ENCODE measurements around the gene CEP19. TPM values are rescaled to one million over a fixed set of nuclear protein-coding genes. Genes with fewer than 3 reads are reported as not detected.

CEP19 gene
- polyA plus RNA-seq, 1 donor (not counting 4 experiments of a cell fraction or from before 2014, with no cell fraction given) = 3.1 TPM

GRCh38 chr3:196662711-196663571, 49.1 kb downstream of the CEP19 start:
- Histone ChIP-seq H3K79me2 (ENCODE audit: control insufficient read depth, insufficient read depth, low read length) (no peaks in the 10 kb centered on the region), H3K9ac (ENCODE audit: control insufficient read depth, extremely low read depth, insufficient read depth, low read length) (no peak overlapping the region), H3K36me3 (ENCODE audit: control insufficient read depth in 2 of 2, extremely low read depth in 1 of 2, insufficient read depth in 2 of 2, low read length in 2 of 2) (no peaks in the 10 kb centered on the region), H3K4me1 (ENCODE audit: control insufficient read depth, extremely low read depth, insufficient read depth, low read length) (no peaks in the 10 kb centered on the region), H3K9me1 (ENCODE audit: control insufficient read depth, extremely low read depth, insufficient read depth, low read length) (no peaks in the 10 kb centered on the region), H2AFZ (ENCODE audit: control insufficient read depth, low read length) (no peak overlapping the region), H3K4me3 (ENCODE audit: control insufficient read depth in 2 of 3, extremely low read depth in 1 of 3, insufficient read depth in 2 of 3, low read depth in 1 of 3, low read length in 3 of 3) (no peak overlapping the region), H3K27me3 (ENCODE audit: control insufficient read depth, extremely low read depth, insufficient read depth, low read length) (peaks cover 11% of the 10 kb centered on the region), H3K27ac (ENCODE audit: control insufficient read depth, insufficient read depth, low read length) (no peak overlapping the region), H4K20me1 (ENCODE audit: control insufficient read depth, extremely low read depth, insufficient read depth, low read length) (no peaks in the 10 kb centered on the region), H3K4me2 (ENCODE audit: control insufficient read depth, extremely low read depth, insufficient read depth, low read depth, low read length) (no peak overlapping the region), H3K9me3 (ENCODE audit: control insufficient read depth, low read depth, low read length) (no peaks in the 10 kb centered on the region)
- dilution Hi-C loops (cut with MboI; ENCODE audit: extremely low pct_ligation_motif_present, low sequenced_read_pairs) = no loop called here
- TF ChIP-seq EZH2 (IDR thresholded peaks at IDR 0.05; ENCODE audit: low read length) = no peak
- TF ChIP-seq CTCF (optimal IDR thresholded peaks at IDR 0.05 in 1 of 3, IDR thresholded peaks at IDR 0.05 in 1 of 3, conservative IDR thresholded peaks at IDR 0.05 in 1 of 3; ENCODE audit: extremely low read depth in 1 of 3, insufficient read depth in 2 of 3, low read length in 3 of 3) = no peak
- DNase-seq (ENCODE audit: low read depth, low spot score) = no peak
- FAIRE-seq = no peak

- no peaks in the 10 kb centered on the region for H3K4me1 ChIP-seq (ENCODE audit: control insufficient read depth, extremely low read depth, insufficient read depth, low read length)
- dilution Hi-C loops (cut with MboI; ENCODE audit: extremely low pct_ligation_motif_present, low sequenced_read_pairs) = no loop called here
- H3K4me2 ChIP-seq (ENCODE audit: control insufficient read depth, extremely low read depth, insufficient read depth, low read depth, low read length) = no peak overlapping the region
- no peaks in the 10 kb centered on the region for H3K9me3 ChIP-seq (ENCODE audit: control insufficient read depth, low read depth, low read length)
- peaks cover 11% of the 10 kb centered on the region for H3K27me3 ChIP-seq (ENCODE audit: control insufficient read depth, extremely low read depth, insufficient read depth, low read length)
- H3K9me1 ChIP-seq (ENCODE audit: control insufficient read depth, extremely low read depth, insufficient read depth, low read length) = no peaks in the 10 kb centered on the region
- no peak for DNase-seq (ENCODE audit: low read depth, low spot score)
- no peaks in the 10 kb centered on the region for H3K36me3 ChIP-seq (ENCODE audit: control insufficient read depth in 2 of 2, extremely low read depth in 1 of 2, insufficient read depth in 2 of 2, low read length in 2 of 2)
- H3K4me3 ChIP-seq (ENCODE audit: control insufficient read depth in 2 of 3, extremely low read depth in 1 of 3, insufficient read depth in 2 of 3, low read depth in 1 of 3, low read length in 3 of 3) = no peak overlapping the region
- H3K79me2 ChIP-seq (ENCODE audit: control insufficient read depth, insufficient read depth, low read length) = no peaks in the 10 kb centered on the region
- H2AFZ ChIP-seq (ENCODE audit: control insufficient read depth, low read length) = no peak overlapping the region
- no peaks in the 10 kb centered on the region for H4K20me1 ChIP-seq (ENCODE audit: control insufficient read depth, extremely low read depth, insufficient read depth, low read length)
- H3K9ac ChIP-seq (ENCODE audit: control insufficient read depth, extremely low read depth, insufficient read depth, low read length) = no peak overlapping the region
- H3K27ac ChIP-seq (ENCODE audit: control insufficient read depth, insufficient read depth, low read length) = no peak overlapping the region
- TF ChIP-seq CTCF (optimal IDR thresholded peaks at IDR 0.05 in 1 of 3, IDR thresholded peaks at IDR 0.05 in 1 of 3, conservative IDR thresholded peaks at IDR 0.05 in 1 of 3; ENCODE audit: extremely low read depth in 1 of 3, insufficient read depth in 2 of 3, low read length in 3 of 3) = no peak
- TF ChIP-seq EZH2 (IDR thresholded peaks at IDR 0.05; ENCODE audit: low read length) = no peak
- no peak for FAIRE-seq
Observed at GRCh38 chr3:196662033-196662432, 50.0 kb downstream of the CEP19 start.

All from keratinocyte (primary cell).